Measurements from ENCODE around the gene SH3RF2.
"Not testable (repeated sequence)": the region's sequence is repeated elsewhere in the genome, so short reads cannot be mapped to it uniquely, and the experiment has no call there.

The SH3RF2 gene

DNA sequence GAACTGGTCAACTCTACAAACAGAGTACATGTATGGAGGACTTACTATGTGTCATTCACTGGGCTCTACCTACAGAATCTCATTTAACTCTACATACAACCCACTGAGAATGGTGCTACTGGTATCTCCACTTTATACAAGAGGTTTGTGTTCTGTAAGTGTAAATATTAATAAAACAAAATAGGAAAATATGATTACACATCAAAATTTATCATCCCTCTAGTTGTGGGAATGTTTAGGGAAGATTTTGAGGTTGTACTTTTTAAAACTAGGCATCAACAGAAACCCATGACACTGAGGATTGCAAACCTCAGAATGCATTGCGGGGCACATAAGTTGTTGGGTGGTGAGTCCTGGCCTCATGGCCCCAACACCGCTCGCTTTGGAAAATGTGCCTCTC is 11.7 kb downstream of the SH3RF2 start:
- DNase-seq (ENCODE audit: low read depth in 2 of 2): no peak

DNA sequence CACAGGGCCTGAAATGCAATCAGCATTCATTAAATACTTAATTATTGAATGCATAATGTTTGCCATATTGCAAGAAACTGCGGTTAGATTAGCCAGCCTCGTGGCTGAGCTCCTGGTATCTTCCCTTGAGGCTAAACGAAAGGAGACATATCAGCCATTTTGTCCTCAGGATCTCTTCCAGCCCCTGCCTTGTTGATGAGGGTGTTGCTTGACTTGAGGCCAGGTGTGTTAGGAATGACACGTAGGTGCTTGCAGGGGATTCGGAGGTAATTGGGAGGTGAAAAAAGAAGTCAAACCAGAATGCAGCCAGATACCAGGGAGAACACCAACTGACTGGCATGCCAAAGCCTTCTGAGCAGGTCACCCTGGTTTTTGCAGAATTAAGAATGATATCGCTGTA is 12.5 kb downstream of the SH3RF2 start:
- no peak for DNase-seq (ENCODE audit: low read depth in 2 of 2)

DNA sequence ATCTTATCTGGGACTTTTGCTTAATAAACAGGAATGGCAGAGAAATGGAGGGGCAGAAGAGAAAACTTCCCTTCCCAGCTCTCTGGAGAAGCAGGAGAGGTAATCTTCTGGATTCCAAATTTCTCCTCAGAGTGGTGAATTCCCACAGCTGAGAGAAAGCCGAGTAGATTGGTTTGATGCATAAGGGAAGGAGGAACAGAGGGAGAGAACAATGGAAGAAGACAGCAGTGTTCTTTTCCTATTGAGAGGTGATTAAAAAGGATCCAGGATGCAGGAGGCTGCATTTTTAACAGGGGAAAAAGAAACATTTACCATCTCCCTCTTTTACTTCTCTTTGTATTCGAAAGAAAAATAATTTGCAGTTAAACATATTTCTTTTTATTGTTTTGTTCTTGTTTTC is 13.1 kb downstream of the SH3RF2 start:
- DNase-seq (ENCODE audit: low read depth in 2 of 2): no peak

DNA sequence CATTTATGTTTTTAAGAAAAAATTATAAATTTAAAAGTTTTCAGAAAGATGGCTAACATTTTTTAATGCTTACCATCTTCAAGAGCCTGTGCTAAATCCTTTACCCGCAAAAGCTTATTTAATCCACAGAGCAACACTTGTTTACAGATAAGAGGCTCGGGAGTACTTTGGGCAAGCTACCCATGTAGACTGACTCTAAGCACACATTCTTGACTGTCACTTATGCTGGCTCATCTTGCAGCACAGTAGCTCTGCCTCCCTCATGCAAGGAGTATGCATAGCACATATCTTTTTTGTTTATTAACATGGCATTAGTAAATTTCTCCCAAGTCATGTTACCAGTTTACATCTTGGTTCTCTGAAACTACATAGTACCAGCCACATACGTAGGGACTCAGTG is 14.7 kb downstream of the SH3RF2 start:
- DNase-seq (ENCODE audit: low read depth in 2 of 2): no peak

DNA sequence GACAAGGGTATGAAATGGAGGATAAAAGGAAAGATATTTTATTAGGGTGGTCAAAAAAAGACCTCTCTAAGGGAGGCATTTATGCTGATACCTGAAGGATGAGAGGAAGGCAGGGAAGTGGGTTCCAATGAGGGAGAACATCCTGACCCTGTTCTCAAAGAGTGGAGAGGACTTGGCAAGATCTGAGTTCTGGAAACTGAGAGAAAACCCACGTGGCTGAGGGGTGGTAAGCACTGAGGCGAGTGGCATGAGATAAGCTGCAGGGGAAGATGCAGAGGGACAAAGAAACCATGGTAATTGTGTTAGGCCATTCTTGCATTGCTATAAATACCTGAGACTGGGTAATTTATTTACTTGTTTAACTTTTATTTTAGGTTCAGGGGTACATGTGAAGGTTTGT is 16.8 kb downstream of the SH3RF2 start:
- no peak for DNase-seq (ENCODE audit: low read depth in 2 of 2)

DNA sequence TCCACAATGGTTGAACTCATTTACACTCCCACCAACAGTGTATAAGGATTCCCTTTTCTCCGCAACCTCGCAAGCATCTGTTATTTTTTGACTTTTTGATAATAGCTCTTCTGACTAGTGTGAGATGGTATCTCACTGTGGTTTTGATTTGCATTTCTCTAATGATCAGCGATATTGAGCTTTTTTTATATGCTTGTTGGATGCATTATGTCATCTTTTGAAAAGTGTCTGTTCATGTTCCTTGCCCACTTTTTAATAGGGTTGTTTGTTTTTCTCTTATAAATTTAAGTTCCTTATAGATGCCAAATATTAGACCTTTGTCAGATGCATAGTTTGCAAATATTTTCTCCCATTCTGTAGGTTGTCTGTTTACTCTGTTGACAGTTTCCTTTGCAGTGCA is 17.8 kb downstream of the SH3RF2 start:
- DNase-seq (ENCODE audit: low read depth in 2 of 2): not testable (repeated sequence)

DNA sequence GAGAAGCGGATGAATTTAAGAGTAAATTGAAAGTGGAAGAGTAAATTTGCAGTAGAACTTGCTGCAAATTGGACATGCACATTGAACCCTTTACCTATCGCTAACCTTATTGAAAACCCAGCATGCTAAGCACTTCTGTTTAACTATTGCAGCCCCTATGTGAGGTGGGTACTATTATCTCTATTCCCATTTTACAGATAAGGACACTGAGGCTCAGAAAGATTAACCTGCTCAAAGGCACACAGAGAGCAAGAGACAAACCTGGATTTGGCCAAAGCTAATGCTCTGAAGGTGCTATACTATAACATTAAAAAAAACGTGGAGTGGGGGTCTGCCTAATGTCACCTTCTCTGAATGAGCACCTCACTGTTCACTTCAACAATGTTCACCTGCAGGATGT is 21.0 kb downstream of the SH3RF2 start:
- no peak for DNase-seq (ENCODE audit: low read depth in 2 of 2)

DNA sequence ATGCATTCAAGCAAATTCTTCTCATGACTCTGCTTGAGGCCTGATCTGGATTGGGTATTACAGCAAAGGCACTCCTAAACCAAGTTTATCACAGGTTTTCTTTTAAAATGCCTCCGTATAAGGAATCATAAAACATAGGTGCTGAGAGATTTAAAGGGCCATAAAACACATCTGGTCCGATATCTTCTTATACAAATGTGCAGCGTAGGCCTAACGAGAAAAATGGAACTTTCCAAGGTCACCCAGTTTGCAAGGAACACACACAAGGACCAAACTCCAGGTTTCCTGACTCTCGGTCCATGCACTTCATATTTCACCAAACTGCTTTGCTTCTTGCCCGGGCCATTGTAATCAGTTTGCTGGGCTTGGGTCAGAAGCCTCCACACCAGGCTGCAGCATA is 22.1 kb downstream of the SH3RF2 start:
- no peak for DNase-seq (ENCODE audit: low read depth in 2 of 2)

DNA sequence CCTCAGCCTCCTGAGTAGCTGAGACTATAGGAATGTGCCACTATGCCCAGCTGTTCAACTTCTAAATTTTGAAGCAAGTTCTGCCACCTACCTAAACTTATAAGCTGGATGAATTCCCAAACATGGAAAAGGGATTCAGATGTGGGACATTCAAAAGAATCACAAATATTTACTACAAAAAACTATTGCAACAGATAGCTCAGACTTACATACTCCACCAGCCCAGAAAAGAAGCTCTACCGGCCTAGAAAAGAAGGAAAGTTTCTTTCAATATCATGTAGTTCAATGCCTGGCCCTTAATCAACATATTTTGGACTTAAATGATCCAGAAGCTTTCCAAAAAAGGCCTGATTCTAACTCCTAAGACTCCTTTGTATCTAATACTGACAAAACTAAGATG is 23.8 kb downstream of the SH3RF2 start:
- DNase-seq (ENCODE audit: low read depth in 2 of 2): no peak

DNA sequence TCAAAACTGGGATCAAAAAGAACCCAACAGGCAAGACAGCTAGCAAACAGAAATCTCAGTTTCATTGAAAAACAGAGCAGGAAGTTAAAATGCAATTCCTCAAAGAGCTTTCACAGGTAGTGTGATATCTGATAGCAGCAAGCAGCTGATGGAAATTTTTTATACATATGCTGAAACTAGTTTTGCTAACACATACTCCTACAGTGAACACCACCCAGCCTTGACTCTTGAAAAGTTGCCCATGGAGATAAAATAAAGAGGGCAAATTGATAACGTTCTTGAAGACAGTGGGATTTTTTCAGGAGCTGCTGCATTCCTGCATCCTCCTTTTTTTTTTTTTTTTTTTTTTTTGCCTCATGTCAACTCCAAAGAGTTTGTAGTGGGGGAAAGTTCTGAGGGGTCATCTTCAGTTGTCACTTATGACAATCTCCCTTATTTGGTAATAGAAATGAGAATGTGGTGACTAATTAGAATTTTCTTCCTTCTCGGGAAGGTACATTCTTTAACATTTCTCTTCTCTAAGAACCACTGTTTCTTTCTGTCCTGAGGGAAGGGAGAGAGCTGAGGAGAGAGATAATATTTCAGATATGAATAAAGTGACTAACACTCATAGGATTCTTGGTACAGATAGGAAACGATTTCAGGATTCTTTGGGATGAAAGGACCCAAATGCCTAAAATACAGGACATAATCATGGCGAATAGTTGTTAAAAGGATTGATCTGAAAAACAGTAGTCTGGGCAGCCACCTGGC is 24.6 kb downstream of the SH3RF2 start:
- DNase-seq (ENCODE audit: low read depth in 2 of 2): no peak

DNA sequence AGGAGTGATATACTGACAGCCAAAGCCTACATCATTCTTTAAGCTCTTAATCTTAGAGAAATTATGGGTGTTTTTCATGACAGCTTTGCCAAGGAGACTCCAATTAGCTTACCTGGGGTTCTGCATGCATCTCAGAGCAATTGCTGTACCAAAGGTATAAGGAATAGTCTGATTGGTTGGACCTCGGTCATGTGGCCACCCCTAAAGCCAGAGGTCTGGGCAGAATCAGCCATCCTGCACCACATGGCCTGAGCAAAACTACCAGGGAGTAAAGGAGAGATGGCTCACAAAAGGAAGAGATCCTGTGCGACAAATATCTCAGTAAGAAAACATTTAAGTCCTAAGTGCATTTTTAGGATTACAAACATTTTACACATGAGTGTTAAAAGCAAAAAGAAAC is 25.6 kb downstream of the SH3RF2 start:
- no peak for DNase-seq (ENCODE audit: low read depth in 2 of 2)

DNA sequence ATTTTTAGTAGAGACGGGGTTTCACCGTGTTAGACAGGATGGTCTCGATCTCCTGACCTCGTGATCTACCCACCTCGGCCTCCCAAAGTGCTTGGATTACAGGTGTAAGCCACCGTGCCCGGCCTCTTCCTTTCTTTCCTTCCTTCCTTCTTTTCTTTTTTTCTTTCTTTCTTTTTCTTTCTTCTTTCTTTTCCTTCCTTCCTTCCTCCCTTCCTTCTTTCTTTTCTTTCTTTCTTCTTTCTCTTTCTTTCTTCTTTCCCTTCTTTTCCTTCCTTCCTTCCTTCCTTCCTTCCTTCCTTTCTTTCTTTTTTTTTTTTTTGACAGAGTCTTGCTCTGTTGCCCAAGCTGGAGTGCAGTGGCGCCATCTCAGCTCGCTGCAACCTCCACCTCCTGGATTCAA is 27.6 kb downstream of the SH3RF2 start:
- not testable (repeated sequence) for DNase-seq (ENCODE audit: low read depth in 2 of 2)

DNA sequence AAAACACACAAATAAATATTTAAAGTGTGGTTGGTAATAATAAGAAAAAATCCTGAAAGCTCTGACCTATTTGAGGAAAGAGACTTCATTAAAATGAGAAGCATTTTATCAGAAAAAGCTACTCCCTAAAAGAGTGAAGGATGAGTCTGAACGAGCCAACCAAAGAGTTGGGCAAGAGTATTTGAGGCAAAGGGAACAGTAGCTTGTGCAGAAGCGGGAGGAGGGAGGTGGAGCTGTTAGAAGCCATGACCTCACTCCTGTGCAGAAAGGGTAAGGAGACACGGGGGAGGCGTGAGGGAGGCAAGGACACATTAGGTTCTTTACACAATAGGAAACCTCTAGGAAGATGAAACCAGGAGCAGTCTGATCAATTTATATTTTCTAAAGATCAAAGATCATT is 29.4 kb downstream of the SH3RF2 start:
- DNase-seq (ENCODE audit: low read depth in 2 of 2): no peak

DNA sequence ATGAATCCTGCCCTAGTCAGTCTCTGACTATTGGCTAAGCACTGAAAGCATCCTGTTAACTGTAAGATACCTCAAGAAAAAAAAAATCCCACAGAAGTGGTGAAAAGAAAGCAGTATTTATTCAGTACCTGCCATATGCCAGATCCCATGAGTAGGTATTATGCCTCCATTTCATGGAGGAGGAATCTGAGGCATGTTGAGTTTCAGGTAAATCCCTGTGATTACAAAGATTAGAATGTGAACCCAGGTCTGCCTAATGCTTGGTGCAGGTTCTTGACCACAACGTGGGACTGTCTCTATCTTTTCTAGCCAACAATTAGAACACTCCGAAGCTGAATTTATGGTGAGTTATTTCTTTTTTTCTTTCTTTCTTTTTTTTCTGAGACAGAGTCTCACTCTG is 30.9 kb downstream of the SH3RF2 start:
- DNase-seq (ENCODE audit: low read depth in 2 of 2): no peak

DNA sequence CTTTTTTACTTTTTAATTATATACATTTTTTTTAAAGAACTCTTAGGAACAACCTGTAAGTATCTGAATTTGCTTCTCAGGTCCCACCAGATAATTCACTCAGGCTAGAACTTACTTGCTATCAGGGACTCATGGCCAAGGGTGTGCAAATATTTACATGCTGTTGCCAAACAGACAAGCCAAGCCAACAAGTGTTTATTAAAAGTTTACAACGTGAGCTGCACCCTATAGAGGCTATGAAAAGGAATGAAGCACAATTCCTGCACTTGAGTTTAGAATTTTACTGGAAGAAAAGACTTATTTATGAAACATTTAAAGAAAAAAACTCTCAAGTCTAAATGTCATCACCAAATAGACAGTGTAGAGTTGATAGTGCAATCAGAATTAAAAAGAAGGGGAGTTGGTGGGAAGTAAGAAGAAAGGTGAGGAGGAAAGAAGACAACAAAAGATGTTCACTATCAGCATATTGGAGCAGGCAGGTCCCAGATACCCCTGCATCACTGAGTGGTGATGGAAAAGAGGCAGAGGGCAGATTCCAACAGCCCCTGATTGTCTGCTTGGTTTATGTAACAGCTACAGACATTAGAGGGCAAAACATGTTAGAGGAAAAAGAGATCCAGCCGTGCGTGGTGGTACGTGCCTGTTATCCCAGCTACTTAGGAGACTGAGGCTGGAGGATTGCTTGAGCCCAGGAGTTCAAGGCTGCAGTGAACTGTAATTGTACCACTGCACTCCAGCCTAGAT is 32.8 kb downstream of the SH3RF2 start:
- no peak for DNase-seq (ENCODE audit: low read depth in 2 of 2)

DNA sequence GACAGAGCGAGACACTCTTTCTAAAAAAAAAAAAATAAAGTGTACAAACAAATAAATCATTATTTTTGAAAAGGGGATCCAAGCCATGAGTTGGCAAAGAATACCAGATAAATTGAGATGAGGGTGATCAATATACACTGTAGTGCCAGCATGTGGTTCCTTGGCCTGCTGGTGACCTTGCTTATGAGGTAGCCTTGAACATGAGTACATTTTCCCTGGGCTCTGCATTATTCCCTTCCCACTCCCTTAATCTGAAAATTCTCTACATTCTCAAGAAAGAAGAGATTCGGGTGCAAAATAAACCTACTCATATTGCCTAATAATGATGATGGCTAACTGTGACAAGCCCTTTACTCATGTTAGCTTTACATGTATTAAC is 33.3 kb downstream of the SH3RF2 start:
- no peak for DNase-seq (ENCODE audit: low read depth in 2 of 2)

DNA sequence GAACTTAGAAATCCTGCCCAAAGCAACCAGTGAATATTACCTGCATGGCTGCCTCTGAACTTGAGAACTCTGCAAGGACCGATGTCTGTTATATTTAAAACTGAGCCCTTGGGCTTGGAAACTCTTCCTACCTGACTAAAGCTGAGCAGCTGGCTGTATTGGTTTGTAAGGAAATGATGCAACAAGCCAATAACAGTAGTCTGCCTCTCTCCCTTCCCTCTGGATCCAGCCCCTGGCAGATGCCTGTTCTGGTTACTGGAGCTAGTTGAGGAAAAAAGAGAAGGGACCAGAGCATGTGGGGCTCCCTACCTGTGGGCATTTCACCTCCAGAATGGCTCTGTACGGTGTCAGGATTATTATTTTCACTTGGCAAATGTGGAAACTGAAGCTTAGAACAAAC is 34.7 kb downstream of the SH3RF2 start:
- DNase-seq (ENCODE audit: low read depth in 2 of 2): no peak

DNA sequence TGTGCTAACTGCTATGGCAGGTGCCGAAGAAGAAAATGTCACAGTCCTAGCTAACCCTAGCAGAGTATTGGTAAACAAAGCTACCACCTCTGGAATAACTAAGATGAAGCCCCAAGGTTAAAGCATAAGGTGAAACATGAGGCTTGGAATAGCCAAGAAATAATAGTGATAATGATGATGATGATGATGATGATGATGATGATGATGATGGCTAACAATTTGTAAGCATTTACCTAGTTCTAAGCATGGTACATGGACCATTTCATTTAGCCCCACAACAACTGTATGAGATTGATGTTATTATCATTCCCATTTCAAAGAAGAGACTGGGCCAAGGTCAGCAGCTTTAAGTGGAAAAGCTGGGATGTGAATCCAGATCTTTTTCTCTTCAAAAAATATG is 35.3 kb downstream of the SH3RF2 start:
- no peak for DNase-seq (ENCODE audit: low read depth in 2 of 2)

DNA sequence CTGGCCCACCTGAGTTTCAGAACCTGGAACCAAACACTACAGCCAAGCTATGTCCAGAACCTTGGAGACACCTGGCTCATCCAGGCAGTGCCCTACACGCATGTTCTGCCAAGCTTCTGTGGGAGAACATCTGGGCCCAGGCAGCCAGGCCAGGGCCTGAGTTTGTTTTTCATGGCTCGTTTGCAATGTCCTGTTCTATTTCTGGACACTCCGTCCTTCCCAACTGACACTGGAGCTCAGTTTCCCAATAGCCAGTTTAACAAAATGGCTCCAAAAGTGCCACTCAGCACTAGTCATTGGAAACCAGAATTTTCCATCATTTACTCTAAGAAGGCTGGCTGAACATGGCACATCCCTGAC is 38.6 kb downstream of the SH3RF2 start:
- no peak for DNase-seq (ENCODE audit: low read depth in 2 of 2)

DNA sequence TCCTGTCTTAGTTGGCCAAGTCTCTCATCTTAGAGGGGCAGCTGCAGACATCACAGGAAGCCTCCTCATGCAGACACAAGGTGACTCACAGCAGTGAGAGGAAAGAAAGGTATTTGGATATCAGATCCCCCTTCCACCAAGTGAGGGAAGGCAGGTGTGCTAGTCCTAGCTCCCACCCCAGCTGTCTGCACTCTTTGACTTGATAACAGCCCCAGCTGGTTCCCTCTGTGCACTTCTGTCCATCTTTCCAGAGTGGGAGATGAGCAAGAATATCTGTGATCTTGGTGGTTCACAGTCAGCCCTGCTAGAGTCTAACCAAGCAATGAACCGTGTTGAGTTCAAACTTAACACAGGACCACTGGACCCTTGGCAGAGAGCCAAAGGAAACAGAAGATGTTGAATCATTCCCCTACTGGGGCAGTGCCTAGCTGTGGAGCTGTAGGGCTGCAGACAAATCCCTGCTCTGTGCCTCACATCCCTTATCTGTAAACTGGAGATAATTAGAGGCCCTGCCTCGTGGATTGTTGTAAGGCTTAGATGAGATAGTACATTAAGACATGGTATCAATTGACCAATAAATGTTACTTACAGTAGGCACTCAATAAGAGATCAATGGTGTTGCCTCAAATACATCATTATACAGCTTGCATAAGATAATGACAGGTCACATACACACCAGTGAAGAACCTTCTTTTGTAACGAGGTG is 39.1 kb downstream of the SH3RF2 start:
- DNase-seq (ENCODE audit: low read depth in 2 of 2): no peak

DNA sequence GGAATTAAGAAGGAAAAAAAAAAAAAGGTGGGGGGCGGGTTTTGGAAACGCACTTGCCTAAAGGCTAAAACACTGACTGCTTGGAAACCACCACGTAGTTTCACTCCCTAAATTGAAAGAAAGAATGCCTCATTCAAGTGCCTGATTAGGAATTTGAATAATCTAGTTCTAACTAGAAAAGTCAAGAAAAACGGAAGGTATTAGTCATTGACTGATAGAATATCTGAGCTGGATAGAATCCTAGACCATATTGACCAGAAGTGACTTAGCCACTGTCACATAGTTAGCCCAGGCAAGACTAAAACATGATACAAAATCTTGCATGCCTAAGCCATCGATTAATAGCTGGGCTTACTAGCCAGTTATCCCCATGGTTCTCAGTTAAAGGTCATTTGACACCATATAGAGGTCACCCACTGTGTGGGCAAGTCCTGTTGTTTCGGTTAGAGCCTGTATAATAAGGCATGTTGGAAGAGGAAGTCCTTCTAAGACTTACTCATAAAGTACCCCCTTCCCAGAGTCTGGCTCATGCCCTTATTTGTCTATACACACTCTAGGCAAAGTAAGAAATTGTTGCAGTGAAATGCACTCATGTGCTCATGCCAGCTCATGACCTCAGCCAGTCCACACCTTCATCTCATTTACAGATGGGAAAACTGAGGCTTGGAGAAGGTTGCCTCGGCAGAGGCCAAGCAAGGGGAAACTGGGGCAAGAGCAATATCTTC is 40.2 kb downstream of the SH3RF2 start:
- DNase-seq (ENCODE audit: low read depth in 2 of 2): no peak

DNA sequence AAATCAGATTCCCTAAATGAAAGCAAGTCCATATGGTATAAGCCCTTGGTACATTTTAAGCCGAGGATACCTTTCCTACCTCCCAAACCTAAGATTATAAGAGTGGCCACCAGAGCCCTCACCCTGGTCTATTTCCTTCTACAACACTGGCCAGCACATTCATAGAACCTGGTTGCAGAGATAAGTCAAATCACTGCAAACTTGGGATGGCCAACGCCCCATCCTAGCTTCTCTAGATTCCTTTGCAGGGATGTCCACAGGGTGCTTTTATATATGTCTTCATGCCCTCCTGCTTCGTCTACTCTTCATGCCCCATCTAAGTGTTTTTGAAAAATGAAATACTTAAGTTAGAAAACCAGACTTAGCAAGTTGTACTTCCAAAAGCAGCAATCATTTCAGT is 41.8 kb downstream of the SH3RF2 start:
- no peak for DNase-seq (ENCODE audit: low read depth in 2 of 2)
